NCI-H774 (cell line): ENCODE results near the gene HSD17B4.
"Not testable (repeated sequence)": the region's sequence is repeated elsewhere in the genome, so short reads cannot be mapped to it uniquely, and the experiment has no call there.

Source experiments
- DNase-seq: peaks from one replicate; lab custom pipeline; 2025; lab: John Stamatoyannopoulos, UW

HSD17B4 gene

DNA sequence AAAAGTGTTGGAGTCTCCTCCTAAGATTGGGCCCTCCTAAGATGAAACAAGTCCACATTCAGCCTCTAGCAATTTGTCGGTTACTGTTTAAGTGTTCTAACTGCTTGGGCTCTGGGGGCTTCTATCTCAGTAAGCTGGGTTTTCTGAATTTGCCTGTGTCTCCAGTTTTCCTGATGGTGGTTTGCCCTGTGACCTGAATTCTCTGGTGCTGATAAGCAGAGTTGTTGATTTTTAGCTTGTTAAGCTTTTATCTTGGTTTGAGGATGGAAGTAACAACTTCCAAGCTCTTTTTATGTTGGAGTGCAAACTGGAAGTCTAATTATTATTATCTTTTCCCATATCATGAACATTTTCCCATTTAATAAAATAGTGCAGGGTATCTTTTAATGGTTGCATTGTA, 30.9 kb downstream of the HSD17B4 start:
- DNase-seq, result no peak

DNA sequence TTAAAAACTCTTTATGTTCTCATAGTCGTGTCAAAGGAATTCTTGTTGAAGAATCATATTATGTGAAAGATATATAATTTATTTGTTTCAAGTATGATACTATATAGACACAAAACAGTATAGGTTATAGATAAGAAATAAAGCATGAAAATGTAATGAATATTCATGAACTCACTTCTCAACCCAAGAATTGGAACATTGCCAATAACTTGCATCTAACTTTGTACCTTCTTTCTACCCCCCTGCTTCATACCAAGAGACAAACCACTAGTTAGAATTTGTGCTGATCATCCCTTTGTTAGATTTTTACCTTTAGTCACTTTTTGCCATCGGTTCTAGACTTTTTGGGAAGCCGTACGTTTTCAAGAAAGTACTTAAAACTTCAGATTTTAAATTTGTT, 32.6 kb downstream of the HSD17B4 start:
- DNase-seq, result no peak

DNA sequence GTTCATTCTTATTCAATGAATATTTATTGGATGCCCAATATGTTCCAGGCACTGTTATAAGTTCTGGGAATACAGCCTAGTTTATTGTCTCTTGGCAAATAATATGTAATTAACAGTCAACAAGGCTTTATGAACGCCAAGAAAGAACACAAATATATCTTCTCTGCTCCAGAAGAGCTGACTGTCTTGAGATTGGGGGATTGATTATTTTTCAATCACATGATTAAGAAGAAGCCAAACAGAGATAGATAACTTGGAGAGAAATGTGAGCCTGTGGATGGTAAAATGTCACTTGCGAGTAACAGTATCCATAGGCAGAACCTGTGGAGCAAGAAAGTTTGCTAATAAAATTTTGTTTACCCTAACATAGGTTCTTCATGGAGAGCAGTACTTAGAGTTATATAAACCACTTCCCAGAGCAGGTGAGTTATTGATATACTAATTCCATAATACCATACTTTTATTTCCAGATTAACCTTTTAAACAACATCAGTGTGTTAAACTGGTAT, 49.4 kb downstream of the HSD17B4 start:
- no peak for DNase-seq

DNA sequence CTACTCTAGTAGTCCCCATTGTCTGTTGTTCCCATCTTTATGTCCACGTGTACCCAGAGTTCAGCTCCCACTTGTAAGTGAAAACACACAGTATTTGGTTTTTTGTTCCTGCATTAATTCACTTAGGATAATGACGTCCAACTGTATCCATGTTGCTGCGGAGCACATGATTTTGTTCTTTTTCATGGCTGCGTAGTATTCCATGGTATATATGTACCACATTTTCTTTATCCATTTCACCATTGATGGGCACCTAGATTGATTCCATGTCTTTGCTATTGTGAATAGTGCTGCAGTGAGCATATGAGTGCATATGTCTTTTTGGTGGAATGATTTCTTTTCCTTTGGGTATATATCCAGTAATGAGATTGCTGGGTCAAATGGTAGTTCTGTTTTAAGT, 51.6 kb downstream of the HSD17B4 start:
- not testable (repeated sequence) for DNase-seq

DNA sequence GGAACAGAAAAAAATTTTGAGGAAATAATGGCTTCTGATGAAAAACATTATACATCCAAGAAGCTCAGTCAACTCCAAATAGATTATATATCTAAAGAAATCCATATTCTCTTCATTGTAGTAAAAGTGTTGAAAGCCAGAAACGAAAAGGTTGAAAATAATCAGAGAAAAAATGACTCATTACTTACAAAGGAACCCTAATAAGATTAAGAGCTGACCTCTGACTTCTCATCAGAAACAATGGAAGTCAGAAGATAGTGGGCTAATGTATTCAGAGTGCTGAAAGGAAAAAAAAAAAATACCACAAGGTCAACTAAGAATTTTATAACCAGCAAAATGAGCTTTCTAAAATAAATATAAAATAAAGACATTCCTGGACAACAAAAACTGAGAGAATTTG, 60.0 kb downstream of the HSD17B4 start:
- no peak for DNase-seq

DNA sequence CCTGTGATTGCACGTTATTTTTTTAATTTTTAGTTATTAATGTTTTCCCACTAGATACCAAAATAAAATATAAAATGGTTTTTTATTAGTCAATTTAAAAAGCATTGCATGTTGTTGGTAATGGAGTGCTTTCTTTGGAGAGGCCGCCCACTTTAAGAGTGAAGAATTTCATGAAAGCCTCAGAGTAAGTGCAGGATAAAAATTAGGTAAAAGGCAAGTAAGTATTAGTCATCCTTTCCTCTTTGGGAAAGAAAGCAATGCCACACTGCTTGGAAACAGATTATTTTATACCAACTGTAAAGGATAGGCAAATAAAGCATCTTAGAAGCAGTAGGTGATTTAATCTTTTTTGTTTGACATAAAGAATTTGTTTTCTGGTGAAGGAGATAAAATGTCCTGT, 62.9 kb downstream of the HSD17B4 start:
- DNase-seq, result no peak

DNA sequence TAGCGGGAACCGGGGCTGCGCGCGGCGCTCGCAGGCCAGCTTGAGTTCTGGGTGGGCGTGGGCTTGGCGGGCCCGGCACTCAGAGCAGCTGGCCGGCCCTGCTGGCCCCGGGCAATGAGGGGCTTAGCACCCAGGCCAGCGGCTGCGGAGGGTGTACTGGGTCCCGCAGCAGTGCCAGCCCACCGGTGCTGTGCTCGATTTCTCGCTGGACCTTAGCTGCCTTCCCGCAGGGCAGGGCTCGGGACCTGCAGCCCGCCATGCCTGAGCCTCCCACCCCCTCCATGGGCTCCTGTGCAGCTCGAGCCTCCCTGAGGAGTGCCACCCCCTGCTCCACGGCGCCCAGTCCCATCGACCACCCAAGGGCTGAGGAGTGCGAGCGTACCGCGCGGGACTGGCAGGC, 64.8 kb downstream of the HSD17B4 start:
- DNase-seq, result not testable (repeated sequence)

DNA sequence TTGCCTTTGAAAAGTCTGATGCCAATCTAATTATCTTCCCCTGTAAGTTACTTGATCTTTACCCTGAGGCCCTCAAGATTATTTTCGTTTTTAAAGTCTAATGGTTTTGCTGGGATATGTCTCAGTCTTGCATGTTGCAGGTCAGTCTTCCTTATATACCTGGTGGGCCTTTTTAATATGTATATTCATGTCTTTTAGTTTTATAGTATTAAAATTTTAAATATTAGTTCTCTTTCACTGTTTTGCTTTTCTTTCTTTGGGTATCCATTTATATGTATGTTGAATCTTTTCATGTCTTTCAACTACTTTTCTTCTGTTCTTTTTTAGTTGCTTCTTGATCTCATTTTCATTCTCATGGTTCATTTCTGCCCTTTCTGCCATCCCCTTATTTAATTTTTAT, 68.9 kb downstream of the HSD17B4 start:
- DNase-seq, result no peak

DNA sequence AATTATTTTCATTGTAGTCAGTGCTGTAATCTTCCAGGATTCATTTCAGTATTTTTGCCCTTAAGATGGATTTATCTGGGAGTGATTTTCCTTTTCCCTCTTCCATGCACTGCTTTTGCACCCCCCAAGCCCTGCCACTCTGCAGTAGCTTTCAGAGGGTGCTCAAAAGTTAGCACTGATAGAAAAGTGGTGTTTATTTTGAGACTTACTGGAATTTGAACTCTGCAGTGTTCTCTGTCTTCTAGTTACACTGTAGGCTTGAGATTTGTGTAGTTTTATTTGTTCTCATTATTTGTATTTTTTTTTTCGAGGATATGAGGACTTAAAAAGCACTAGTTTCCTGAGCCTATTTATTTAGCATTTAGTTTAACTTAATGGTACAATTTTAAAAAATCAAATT, 70.5 kb downstream of the HSD17B4 start:
- no peak for DNase-seq

DNA sequence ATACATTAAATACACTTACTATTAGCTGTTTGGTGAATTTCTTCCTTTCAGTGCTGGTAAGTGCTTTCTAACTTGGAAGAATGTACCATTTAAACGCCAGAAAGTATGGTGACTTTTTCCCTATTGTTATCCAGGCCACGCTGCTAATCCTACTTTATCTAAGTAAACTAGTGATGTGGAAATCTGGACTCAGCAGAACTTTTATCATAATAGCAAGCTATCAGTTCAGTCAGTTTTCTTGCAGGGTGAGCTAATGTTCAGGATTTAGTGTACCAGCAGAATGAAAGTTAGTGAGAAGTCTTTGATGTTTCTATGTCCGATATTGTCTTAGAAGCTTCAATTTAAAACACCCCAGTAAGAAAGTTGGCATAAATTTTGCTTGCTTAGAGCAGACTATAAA, 72.2 kb downstream of the HSD17B4 start:
- DNase-seq, result no peak

DNA sequence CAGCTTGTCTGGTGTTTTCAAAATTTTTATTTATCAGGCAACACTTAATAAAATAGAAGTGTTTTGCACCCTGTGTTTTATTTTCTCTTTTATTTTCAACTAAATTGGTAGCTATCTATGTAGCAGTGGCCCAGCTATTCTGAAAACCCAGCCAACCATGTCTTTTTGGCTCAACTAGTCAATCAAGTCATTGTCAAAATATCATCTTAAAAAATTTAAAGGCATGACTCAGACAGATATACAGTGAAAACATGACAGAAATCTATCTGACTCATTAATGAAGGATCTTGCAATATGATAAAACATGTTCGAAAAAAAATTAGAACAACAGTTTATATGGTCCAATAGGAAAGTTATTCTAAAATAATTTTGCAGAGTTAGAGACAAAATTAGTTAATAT, 75.1 kb downstream of the HSD17B4 start:
- no peak for DNase-seq

DNA sequence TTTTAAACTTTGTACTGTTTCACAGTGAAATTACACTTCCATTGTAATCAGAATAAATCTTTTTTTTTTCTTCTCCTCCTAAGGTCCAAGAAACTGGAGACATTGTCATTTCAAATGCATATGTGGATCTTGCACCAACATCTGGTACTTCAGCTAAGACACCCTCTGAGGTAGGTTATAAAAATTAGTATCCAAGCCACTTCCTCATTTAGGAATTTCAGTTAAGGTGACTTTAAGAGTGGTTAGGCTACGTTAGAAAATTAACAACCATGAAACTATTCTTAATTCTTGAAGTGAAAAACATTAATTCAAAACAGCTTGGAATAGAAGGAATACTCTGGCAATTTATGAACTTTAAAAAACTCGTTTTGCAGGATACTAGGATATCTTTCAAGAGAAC, 77.5 kb downstream of the HSD17B4 start:
- no peak for DNase-seq

DNA sequence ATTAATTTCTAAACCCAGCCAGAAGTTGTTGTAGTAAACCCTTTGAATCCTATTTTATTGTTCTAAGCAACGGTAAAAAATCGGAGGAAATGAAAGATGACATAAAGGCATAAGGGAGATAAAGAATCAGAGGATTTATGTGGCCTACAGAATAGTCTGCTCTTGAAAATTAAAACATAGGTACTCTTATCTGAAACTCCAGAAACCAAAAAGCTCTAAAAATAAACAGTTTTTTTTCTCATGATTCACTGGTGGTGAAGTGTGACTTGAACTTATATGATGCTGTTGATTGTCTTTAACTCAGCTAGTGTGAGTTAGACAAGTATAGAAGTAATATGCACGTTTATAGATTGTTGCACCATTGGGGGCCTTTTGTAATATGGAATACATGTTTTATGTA, 80.3 kb downstream of the HSD17B4 start:
- no peak for DNase-seq

DNA sequence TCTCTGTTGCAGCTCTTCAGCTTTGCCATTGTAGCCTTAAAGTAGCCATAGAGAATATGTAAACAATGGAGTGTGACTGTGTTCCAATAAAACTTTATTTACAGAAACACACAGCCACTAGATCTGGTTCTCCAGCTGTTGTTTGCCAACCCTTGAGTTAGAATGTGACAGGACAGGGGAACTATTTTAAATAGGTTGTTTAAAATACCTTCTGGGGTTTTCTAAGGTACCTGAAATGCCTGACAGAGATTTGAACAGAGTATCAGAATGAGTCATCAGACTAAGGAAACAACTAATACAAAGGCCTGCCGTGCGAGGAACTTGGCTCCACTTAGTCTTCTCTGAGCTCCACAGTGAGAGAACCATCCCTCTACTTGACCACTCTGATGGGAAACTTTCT, 85.4 kb downstream of the HSD17B4 start:
- DNase-seq, result peak; percentile 14

DNA sequence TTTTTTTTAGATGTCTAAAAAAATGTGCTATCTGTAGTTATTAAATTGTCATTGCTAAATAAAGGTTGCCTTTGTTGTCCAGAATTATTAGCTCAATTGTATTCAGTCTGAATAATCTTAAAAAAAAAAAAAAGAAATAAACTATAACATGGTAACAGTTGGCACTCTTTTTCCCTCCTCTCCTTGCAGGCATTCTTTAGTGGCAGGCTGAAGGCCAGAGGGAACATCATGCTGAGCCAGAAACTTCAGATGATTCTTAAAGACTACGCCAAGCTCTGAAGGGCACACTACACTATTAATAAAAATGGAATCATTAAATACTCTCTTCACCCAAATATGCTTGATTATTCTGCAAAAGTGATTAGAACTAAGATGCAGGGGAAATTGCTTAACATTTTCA, 89.4 kb downstream of the HSD17B4 start:
- no peak for DNase-seq

DNA sequence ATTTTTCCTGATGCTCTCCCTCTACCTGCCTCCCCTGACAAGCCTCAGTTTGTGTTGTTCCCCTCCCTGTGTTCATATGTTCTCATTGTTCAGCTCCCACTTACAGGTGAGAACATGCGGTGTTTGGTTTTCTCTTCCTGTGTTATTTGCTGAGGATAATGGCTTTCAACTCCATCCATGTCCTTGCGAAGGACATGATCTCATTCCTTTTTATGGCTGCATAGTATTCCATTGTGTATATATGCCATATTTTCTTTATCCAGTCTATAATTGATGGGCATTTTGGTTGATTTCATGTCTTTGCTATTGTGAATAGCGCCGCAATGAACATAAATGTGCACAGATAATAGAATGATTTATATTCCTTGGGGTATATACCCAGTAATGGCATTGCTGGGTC, 99.5 kb downstream of the HSD17B4 start:
- no peak for DNase-seq

DNA sequence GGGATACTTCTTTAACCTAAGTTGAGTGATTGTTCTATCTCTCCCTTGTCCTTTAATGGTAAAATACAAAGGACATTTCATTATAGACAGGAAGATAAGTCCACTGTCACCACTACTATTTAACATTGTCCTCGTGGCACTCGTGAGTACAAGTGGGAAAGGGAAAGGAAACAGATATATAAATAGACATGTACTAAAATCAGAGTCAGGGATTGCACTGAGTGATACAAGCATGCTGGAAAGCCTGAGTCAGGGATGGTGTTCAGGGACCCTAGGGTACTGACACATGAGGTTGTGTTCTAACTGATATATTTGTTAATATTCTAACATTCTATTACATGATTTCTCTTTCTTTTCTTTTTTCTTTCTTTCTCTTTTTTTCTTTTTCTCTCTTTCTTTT, 102.3 kb downstream of the HSD17B4 start:
- DNase-seq, result no peak

DNA sequence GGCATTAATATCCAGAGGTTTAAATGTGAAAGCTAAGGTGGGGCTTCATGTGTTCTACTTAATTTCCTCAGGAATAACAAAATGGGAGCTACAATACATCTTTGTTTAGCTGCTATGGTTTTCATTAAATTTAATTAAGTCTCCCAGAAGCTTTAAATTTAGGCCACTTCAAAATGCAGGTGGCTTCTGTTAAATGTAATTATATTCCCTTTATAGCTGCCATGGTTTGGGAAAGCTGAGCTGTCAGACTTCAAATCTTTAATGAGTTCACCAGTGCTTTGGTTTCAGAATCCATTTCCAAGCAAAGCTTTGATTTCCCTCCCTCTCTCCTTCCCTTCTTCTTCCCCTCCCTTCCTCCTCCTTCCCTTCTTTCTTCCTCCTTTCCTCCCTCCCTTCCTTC, 118.6 kb downstream of the HSD17B4 start:
- no peak for DNase-seq

DNA sequence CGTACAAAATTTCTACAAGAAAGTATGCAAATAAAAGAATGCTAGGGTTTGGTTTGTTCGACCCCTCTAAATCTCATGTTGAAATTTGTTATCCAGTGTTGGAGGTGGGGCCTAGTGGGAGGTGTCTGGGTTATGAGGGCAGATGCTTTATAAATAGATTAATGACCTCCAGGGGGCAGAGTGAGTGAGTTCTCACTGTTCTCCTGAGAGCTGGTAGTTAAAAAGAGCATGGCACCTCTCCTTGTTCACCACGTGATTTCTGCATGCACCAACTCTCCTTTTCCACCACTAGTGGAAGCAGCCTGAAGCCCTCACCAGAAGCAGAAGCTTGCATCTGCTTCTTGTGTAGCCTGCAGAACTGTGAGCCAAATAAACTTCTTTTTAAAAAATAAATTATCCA, 126.6 kb downstream of the HSD17B4 start:
- DNase-seq, result no peak

DNA sequence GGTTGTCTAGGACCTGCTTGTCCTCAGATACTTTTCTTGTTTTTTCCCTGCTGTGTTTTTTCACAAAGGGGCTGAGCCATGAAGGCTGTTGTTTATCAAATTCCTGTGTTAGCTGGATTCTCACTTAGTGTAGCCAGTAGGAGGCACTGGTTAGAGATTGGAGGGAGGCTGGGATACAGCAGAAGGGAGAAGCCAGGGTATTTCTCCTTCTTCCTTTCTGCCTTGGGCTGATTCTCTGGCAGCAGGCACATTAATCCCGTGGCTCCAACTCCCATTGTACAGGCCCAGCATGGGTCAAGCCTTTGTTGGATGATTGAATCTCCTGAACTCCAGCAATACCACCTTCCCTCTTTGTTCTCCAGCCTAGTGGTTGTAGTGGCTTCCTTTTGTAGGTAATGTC, 130.7 kb downstream of the HSD17B4 start:
- no peak for DNase-seq

DNA sequence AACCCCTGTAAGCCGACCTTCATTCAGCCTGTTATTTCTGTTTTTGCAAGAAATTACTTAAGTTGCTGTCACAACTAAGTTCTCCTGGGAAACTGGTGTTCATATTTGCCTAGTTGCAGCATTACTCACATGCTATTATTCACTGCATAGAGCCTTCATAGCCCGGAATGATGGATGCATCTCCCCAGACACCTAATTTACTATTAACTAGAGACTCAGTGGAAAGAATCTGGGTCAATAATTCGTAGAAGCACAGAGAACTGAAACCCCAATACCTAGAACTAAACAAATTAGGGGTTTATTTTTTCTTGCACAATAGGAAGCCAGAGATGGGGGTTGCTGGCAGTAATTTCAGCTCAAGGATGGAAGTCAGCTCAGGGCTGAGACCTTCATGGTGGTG, 131.4 kb downstream of the HSD17B4 start:
- no peak for DNase-seq
